SH-SY5Y (cell line): ENCODE measurements around the gene ATP4A.

ENCODE experiments used
- GATA2 ChIP-seq: IDR thresholded peaks from 2 replicates; pipeline ENCODE4 v1.6.1; 2011; ENCODE audit warnings: mild to moderate bottlenecking, low read depth, low read length
- GATA3 ChIP-seq: IDR thresholded peaks from 2 replicates; pipeline ENCODE4 v1.6.1; 2011; ENCODE audit warnings: low read depth, mild to moderate bottlenecking, low read length, moderate library complexity

The ATP4A gene

GRCh38 chr19:35563207-35563829 is at the start of gene ATP4A:
TSS of gene ATP4A (minus strand) at chr19:35563658. CDS start at chr19:35563629, 29 bp downstream.
- no peak for TF ChIP-seq GATA2
- no peak for TF ChIP-seq GATA3

GRCh38 chr19:35612559-35613321 is 49.3 kb upstream of the ATP4A start, which contains the start of gene HAUS5:
TSS of gene HAUS5 (plus strand) at chr19:35612735. CDS start at chr19:35612795, 60 bp downstream.
- no peak for TF ChIP-seq GATA2
- no peak for TF ChIP-seq GATA3

GRCh38 chr19:35612224-35612558 is 48.7 kb upstream of the ATP4A start:
- TF ChIP-seq GATA2 = no peak
- no peak for TF ChIP-seq GATA3

GRCh38 chr19:35609851-35610353 is 46.4 kb upstream of the ATP4A start:
- TF ChIP-seq GATA2 = no peak
- TF ChIP-seq GATA3 = no peak

DNA sequence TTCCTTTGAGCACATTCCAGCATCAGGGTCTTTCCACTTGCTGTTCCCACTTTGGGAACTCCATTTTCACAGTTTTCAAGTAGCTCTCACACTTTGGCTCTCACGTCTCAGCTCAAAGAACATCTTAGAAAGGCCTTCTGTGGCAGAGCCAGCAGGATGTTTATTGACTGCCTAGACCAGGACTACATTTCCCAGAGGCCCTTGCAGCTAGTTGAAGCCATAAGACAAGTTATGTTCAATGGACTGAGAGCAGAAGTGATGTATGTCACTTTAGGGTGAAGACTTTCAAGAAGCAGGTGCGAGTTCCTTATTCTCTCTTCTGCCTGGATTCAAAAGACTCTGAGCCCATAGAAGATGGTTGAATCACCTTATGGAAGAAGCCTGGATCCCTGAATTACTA is 44.8 kb upstream of the ATP4A start:
- no peak for TF ChIP-seq GATA3

GRCh38 chr19:35607661-35608060 is 44.2 kb upstream of the ATP4A start:
- TF ChIP-seq GATA2 (no peak), GATA3 (no peak)

GRCh38 chr19:35601971-35602370 is 38.5 kb upstream of the ATP4A start:
- TF ChIP-seq GATA2 = no peak

DNA sequence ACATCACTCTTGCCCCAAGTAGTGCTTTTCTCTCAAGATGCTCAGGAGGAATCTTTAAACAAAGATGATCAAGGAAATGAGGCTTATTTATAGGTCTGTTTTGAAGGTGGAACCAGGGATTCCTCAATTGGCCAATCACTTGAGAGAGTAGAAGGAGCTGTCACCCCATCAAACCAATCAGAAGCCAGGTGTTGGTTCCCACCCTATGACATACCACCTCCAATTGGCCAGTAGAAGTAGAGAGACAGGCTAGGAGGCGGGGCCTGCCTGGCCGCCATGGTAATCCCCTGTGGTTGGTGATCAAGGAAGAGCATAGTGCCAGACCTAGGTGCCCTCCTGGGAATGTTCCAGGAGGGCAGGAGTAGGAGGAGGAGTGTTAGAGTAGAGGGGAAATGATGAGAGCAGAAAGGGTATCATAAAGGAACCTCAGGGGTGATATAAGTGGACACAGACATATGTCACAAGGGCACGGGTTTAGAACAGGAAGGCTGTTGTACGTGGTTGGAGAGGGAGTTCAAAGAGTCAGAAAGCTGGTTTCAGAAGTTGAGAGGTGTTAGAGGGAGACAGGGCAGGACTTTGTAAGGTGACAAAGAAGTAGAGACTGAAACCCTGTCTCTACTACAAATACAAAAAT is 33.0 kb upstream of the ATP4A start:
- TF ChIP-seq GATA3 (no peak), GATA2 (no peak)

GRCh38 chr19:35595928-35596327 is 32.5 kb upstream of the ATP4A start:
- TF ChIP-seq GATA2 (no peak), GATA3 (no peak)

DNA sequence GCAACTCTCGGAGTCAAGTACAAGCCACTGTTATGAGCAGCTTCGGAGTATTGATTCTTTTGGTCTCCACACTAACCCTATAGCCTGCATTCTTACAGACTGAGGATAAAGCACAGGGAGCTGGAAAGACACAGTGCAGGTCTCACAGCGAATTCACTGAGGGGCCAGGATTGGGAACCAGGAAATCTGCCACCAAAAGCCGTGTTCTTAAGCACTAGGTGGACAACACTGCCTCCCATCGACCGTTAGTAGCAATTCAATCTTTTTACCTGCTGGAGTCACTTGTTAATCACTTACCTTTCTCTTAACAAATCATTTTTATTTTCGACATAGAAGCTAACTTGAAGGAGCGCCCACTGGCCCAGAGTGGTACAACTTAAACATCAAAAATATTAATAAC is 28.8 kb upstream of the ATP4A start:
- TF ChIP-seq GATA2 = no peak
- no peak for TF ChIP-seq GATA3

GRCh38 chr19:35590875-35591274 is 27.4 kb upstream of the ATP4A start:
- TF ChIP-seq GATA3 (no peak), GATA2 (no peak)

- TF ChIP-seq GATA3 = no peak
- TF ChIP-seq GATA2 = no peak
These were observed 23.9 kb upstream of the ATP4A start for GRCh38 chr19:35587321-35587720.

- TF ChIP-seq GATA2 (no peak), GATA3 (no peak)
These were observed 22.4 kb upstream of the ATP4A start, which contains the start of gene PMIS2 for GRCh38 chr19:35585848-35586247. TSS of gene PMIS2 (plus strand) at chr19:35586173. CDS start at chr19:35586260, 87 bp downstream.

DNA sequence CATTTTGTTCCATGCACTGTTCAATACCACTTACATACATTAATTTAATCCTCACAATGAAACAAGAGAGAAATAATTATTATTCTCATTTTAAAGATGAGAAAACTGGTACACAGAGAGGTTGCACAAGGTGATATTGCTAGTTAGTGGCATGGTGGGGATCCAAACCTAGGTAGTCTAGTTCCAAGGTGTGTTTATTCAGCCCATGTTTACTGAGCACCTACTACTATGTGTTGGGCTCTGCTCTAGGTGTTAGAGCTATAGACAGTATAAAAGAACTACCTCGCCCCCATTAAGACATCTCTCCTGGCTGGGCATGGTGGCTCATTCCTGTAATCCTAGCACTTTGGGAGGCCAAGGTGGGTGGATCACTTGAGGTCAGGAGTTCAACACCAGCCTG is 19.3 kb upstream of the ATP4A start:
- TF ChIP-seq GATA3 (no peak), GATA2 (no peak)

DNA sequence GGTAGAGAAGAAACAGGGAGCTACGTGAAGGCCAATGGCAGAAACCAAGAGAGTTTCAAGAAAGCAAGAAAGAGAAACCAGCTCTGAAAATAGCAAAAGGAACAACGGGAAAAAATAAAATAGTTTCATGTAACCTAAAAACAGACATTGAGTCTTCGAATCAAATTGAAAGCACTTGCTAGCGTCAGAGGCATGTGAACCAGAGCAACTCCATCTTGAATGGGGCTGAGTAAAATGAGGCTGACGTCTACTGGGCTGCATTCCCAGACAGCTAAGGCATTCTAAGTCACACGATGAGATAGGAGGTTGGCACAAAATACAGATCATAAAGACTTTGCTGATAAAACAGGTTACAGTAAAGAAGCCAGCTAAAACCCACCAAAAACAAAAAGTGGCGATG is 15.2 kb upstream of the ATP4A start:
- TF ChIP-seq GATA3 (no peak), GATA2 (no peak)
